HG03439 (cell line): ENCODE measurements around the gene ITIH1.

Experiments used
- ATAC-seq: cut with Tn5 transposase; IDR thresholded peaks from one replicate; pipeline ENCODE4 v1.9.1; 2021; ENCODE audit warnings: mild to moderate bottlenecking, moderate library complexity; ENCODE audit not compliant: unreplicated experiment

Gene ITIH1

DNA sequence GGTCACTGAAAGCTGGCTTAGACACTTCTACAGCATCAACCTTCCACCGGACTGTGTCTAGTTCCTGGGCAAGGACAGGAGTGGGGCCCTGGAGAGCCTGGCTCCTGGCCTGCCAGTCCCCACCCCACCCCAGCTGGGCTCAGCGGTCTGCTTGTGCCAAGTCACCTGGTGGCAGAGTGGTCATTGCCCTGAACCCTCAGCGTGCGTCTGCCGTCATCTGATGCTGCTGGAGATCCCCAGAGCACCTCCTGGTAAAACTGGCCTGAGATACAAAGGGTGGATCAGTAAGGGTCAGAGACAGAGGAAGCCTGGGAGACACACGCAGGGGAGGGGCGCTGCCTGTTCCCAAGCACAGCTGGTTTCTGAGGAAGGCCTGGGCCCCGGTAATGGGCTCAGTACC, 36.4 kb downstream of the ITIH1 start:
- no peak for ATAC-seq

DNA sequence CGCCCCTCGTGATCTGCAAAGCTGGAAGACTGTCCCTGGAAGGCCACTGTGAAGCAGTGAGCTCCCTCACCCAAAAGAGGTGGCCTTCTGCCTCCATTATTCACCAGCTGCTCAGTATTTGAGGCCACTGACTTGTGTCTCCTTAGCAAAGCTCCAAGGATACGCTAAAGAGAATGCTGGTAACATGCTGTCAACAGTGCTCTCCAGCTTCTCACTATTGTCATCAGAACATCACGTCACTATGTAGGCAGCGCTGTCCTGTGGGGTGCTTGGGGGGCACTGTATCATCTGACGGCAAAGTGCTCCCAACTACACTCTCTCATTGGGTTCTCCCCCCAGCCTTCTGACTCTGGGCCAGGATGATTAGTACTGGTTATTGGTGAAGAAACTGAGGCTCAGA, 38.8 kb downstream of the ITIH1 start:
- ATAC-seq: no peak

DNA sequence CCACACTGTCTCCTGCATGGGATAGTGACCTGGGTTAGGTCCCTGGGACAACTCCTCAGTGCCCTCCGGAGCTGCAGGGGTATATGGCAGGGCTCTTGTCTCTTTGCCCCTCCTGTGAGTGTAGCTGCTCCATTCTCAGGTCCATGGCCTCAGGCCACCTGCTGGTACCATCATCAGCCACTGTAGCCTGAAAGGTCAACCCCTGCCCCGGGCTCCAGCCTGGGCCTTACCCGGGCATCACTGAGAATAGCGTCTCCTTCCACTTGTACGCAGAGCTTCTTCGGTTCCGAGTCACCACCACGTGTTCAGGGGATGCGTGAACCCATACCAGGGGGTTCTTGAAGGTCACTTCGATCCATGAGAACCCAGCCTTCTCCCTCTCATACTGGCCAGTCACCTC, 39.3 kb downstream of the ITIH1 start:
- ATAC-seq: no peak

DNA sequence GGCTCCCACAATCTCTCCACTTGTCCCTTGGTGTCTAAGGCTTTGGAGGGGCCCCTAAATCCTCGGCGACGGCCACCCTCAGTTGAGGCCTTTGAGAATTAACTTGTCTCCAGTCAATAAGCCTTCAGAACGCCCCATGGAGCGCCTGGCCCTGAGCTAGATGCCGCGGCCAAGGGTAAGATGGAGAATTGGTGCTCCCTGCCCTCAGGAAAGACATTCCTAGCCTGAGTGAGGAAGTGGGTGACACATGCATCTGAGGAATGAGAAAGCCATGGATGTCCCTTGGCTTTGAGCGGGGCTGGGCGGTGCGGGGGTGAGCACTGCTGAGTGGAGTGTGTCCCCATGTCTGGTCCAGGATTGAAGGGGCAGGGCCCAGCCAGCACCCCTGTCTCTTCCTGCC, 39.8 kb downstream of the ITIH1 start:
- no peak for ATAC-seq

DNA sequence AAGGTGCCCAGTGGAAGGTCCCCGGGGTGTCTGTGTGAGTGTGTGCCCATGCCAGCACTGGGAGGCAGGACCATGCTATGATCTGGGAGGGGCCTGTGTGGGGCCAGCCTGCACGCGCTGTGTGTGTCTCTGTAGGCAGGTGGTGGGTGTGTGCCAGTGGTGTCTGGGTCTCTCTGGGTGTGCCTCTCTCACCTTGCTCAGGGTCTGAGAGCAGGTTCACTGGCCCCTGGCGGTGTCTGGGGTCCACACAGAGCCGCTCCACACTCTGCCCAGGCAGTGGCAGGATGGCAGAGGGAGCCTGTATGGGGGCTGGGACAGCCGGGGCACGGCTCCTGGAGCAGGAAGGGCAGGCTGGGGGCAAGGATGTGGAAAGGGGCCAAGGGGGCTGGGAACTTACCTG, 40.5 kb downstream of the ITIH1 start:
- ATAC-seq: no peak

DNA sequence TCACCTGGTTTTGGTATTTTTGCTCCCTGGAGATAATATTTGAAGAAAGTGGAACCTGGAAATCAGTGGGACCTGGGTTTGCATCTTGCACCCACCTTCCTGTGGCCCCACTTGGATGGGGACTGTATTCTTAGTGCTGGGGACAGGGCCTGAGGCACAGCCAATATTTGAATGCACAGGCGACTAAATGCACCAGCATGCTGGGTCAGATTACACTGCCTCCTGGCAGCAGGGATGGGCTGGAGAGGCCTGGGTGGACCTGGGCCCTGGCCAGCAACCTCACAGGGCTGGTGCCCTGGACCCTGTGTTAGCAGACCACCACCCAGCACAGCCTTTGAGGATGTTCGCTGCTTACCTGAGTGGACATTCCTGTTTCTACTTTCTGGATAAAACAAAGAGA, 42.5 kb downstream of the ITIH1 start:
- no peak for ATAC-seq

DNA sequence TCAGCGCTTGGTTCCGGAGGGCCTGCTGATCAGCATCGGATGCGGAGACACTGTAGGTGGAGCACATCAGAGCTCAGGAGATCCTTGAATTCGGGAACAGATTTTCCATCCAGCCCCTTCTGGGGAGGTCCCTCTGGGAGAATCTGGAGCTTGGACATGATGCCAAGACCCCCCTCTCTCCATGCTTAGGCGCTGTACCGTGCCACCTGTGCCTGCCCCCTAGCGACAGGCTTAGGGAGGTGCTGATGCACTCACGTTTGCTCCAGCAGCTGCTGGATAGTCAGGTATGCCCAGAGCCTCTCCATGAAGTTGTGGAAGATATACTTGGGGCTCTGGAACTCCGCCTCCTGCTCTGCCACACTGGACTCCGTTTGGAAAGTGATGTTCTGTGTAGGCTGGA, 43.3 kb downstream of the ITIH1 start:
- ATAC-seq: no peak

DNA sequence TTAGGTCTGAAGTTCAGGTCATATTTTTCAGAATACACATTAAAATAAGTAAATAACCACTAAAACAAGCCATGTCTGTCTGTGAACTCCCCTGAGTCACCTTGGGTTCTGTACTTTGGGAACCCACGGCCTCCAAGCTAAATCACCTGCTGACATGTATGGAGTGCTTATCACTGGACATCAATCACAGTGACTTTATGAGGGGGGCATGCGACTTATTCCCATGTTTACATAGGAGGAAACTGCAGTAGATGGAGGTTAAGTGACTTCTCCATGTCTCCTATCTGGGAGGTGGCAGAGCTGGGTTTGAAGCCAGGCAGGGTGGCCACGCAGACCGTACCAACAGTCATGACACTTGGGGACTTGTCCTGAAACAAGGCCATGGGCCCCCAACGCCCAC, 45.0 kb downstream of the ITIH1 start:
- ATAC-seq: no peak

DNA sequence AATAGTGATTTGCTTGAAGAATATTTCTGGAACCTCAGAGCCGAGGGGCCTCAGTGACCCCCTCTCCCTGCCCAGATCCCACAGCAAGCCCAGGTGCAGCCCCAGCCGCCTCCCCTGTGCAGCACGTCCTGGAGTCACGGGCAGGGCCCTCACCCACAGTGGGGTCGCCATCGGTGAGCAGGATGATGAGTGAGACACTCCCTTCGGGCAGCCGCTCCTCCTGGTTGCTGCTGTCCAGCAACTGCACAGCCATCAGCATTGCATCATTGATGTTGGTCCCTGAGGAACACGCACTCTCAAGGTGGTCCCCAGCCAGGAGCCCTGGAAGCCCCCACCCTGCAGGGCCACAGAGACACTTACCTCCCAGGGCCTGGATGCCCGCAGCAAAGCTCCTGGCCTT, 46.6 kb downstream of the ITIH1 start:
- no peak for ATAC-seq

DNA sequence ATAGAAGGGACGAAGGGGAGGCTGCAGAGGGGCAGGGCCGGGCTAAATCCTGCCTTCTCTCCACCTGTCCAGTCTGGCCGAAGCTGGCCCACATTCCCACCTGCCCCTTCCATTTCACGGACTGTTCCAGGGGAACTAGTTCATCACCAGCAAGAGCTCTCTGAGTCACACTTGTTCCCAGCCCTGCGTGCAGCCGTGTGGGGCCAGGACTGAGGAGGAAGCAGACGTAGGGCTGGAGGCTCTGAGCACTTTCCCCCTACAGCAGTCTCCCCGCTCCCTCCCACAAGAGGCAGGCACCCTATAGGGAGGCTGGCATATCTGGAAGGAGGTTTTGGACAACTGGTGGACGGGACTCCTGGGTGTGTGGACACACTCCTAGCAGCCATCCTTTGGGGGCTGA, 50.0 kb downstream of the ITIH1 start:
- ATAC-seq: no peak

DNA sequence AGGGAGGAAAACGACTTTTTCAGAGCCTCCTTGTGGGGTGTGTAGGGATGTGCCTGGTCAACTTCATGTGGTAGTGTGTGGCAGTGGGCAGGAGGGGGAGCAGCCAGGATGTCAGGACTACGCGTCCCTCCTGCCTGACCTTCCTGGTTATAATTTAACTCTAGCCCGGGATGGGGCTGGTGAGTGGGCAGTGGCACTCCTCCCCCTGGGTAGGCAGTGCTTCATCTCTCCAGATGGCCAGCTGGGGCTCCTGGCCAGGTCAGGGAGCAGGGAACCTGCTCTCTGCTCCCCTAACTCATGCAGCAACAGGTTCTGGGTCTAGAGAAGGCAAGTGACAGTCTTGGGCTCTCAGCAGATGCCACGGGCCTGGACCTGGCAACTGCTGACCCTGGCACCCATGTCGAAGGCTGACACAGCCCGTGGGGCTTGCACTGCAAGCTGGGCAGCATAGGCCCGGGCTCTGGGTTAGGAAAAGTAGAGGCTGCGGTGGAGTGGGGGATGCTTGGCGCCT, 50.5 kb downstream of the ITIH1 start:
- no peak for ATAC-seq

DNA sequence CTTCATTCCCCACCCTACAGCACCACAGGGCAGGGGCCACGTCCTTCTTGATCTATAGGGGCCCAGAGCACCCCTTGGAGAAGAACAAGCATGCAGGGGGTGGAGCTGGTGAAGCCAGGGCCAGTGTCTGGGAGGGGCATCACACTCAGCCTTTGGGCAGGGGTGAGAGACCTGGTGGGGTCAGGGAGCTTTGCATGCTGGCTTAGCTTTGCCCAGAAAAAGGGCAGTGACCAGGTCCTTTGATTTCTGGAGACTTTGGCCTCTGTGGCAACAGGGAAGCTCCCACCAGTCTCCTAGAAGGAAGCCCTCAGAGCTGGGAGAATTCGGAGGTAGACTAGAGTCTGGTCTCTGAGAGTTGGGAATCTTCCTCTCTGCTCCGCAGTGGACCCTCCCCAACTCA, 52.1 kb downstream of the ITIH1 start:
- ATAC-seq: no peak

DNA sequence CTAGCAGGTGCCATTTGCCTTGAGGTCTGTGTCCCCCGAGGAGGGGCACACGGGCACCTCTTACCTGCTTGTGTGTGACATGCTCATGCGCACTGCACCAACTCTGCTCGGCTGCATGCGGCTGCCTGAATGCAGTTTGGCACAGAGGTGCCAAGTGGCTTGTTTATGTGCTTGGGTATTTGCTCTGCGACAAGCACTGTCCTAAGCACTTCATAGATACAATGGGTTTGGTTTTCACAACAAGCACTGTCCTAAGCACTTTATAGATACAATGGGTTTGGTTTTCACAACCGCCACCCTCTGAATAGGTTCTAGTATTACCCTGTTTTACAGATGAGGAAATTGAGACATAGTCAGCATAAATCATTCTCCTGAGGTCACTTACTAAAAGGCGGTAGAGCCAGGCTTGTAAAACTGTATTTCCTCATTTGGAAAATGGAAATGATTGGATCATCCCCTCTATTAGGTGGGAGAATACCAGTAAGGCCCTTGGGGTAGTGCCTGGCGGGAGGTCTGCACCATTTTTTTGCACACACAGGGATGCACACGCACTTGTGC, 52.6 kb downstream of the ITIH1 start:
- no peak for ATAC-seq

DNA sequence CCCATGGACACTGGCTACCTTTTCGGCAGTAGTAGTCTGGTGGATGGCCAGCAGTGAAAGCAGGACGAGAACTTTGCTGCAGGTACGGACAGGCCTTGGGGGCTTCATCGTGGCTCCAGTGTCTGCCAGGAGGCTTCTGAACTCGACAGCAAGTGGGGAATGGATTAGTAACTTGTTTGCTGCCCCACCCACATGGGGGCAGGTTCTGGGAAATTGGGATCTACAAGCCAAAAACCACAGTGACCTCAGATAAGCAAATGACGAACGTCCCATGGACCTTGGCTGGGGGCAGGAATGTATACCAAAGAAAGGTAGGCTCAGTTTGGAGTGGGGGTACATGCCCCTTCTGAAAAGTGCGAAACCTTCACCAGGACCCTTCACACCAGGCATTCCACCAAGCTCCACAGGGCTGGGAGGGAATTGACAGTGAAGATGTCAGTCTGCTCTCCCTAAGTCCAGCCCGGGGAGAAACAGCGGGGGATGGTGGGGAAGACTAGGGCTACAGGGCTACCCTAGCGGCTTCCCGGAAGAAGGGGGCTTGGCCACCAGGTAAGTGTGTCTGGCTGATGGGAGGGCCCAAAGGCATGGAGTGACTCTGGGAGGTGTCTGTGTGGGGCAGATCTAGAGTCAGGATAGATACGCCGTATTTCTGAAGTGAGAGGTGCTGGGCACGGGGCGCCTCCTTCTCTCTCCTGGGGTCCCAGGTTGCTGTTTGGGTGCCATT, 53.3 kb downstream of the ITIH1 start, which contains the start of gene ITIH4:
Gene ITIH4, minus strand, starts transcription at position 138 of the 724 bp plus-strand sequence. Its CDS starts 30 bp downstream, at position 108.
- ATAC-seq: no peak

DNA sequence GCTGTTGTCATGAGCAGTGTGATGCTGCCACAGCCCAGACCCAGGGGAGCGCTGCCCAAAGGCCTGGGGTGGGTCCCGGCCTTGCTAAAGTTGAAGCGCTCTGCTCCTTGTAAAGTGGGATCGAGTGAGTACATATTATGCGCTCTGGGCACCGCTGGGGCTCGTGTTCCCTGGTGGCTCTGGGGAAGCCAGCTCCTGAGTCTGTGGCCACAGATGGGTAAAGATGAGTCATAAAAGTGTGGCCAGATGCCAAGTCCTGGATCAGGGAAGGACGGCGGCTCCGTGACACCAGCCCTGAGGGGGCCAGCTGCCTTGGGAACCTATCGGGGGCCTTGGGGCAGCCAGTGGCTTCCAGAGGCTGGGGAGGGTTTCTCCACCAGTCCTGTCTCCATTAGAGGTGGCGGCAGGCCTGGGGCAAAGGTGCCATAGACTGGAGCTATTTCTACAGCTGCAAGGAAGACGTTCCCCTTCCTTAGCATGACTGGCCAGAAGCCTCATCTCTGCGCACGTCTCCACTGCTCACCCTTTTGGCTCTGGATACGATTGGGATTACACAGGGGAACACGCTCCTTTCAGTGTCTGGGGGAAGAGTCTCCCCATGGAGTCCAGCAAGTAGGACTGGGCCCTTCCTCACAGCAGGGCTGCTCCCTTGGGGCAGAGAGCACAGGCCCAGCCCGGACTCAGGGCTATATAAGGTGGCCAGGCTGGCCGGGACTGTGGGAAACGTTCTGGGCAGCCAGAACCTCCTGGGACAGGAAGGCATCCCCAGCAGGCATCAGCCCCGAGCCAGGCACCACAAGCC, 54.3 kb downstream of the ITIH1 start:
- no peak for ATAC-seq

DNA sequence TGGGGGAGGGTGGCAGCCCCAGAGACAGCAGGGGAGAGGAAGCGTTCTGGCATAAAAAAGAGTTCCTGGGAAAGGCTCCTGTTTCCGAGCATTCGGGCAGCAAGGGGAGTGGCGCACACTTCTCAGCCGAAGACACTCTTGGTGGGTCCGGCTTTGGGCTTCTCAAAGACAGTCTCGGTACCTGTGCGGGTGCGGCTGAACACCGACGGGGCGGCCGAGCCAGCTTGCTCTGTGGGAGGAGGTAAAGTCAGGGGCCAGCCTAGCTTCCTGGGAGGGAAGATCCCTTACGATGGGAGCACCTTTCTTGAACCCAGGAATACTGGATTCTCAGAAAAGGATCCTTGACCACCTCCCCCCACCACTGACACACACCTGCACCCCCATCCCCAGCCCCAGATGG, 55.8 kb downstream of the ITIH1 start:
- ATAC-seq: no peak

DNA sequence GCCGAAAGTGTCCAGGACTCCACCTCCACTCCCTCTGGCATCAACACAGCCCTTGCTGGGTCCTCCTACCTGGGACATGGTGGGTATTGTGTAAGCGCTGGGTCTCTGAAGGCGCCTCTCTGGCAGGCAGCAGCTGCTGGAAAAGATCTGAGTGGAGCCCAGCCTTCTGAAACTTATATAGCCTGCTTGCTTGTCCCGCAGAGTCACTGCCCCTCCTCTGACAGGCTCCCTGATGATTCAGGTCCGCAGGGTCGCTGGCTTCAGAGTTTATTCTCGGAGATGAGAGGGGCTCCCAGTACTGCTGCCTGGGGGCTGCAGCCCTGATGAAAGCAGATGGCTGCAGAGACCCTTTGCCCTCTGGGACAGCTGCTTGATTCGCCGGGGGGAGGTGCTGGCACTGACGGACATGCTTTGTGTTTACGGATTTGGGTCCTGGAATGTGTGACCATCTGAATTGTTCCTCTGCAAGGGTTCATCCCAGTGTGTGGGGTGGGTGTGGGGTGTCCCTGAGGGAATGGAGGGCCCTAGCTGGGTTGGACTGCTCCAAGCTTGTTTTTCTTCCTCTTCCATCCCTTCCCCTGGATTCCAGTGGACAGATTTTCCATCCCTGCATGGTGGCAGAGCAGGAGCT, 57.6 kb downstream of the ITIH1 start, which contains the start of gene MUSTN1:
Gene MUSTN1, minus strand, starts transcription at position 149 of the 631 bp plus-strand sequence. Its CDS starts 71 bp downstream, at position 78.
- ATAC-seq: no peak

DNA sequence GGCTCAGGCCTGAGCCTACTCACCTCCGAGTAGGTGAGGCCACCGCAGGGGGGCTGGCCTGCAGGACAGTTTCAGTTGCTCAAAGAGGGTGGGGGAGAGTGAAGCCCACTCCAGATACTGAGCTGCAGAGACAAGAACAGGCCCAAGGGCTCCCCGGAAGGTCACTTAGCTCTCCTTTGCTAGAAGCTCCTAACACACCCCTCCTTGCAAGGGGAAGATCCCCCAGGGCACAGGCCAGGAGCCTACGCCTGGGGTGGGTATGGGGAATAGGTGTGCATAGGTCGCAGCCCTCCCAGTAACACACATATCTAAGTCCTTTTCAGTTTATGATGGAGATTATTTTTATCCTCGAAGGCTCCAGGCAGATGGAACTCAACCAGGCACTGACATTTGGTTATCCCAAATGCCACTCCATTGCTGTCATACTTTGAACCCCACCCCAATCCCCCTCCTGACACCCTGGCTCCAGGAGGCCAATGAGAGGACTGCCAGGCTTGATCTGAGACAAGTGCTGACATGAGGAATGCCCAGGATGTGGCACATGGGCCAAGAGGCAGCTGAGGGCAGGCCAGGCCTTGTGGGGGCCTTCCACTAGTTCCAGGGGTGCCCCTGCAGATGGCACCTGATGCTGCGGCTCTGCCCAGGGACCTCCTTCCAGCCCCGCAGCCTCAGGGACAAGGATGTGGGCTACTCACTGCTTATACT, 58.5 kb downstream of the ITIH1 start:
- no peak for ATAC-seq

DNA sequence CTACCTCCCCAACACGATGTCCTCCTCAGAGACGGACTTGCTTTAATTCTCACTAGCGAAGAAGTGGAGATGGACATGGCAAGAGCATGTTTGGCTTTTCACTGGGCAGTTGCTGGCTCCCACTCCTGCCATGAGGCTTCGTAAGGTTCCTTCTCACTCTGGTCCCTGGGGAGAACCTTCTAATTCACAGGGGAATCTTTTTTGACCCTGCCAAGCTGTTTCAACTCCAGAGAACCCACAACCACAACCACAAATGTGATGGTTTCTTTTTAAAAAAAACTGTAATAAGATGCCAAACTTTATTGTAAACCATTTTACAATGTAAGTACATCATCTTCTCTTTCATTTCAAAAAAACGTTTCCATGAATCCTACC, 59.1 kb downstream of the ITIH1 start:
- ATAC-seq: no peak

DNA sequence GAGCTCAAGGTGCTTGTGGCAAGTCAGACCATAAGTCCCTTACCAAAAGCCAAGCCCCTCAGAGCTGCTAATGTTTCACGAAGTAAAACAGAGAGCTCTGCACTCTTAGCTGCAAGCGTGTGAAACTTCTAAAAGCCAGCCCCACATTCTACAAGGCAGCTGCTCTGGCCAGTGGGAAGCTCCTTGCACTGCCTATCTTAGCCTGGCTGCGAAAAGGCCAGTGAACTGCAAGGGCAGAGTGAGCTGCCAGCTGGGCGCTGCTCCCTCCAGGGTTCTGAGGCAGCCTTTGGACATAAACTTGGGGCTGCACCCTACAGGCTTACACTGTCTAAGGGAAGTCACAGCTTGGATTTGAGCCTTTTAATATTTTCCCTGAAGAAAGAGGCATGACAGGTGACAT, 59.6 kb downstream of the ITIH1 start:
- ATAC-seq: no peak
